Left ventricle myocardium inferior (tissue), 1 donor: ENCODE results near the gene CDAN1. TPM values are rescaled to one million over a fixed set of nuclear protein-coding genes. Genes with fewer than 3 reads are reported as not detected.
"Not testable (repeated sequence)": the region's sequence is repeated elsewhere in the genome, so short reads cannot be mapped to it uniquely, and the experiment has no call there.

Source experiments
- DNase-seq: peaks from one replicate; pipeline ENCODE4 v3.0.0-alpha.2; 2020
- H3K27ac ChIP-seq: fragments of 200-600 bp; replicated peaks from 2 replicates; pipeline ENCODE4 v1.8.0; 2021
- H3K27me3 ChIP-seq: fragments of 200-600 bp; 2 replicates; pipeline ENCODE4 v1.8.0; 2021; ENCODE audit warnings: low read depth
- H3K36me3 ChIP-seq: fragments of 200-600 bp; 2 replicates; pipeline ENCODE4 v1.8.0; 2021
- H3K4me1 ChIP-seq: fragments of 200-600 bp; 2 replicates; pipeline ENCODE4 v1.8.0; 2021
- H3K4me3 ChIP-seq: fragments of 200-600 bp; 2 replicates; pipeline ENCODE4 v1.8.0; 2021; ENCODE audit warnings: mild to moderate bottlenecking, moderate library complexity
- H3K9me3 ChIP-seq: fragments of 200-600 bp; replicated peaks from 2 replicates; pipeline ENCODE4 v1.8.0; 2021
- CTCF ChIP-seq: fragments of 200-600 bp; IDR thresholded peaks from 2 replicates; pipeline ENCODE4 v1.8.0; 2021; ENCODE audit warnings: antibody characterized with exemption, mild to moderate bottlenecking, borderline replicate concordance
- intact Hi-C: fragments of 100-400 bp; cut with micrococcal nuclease; formaldehyde crosslinking; loops from one replicate; pipeline ENCODE4 v1.11.0; 2022
- total RNA-seq: library from RNA; stranded (reverse); fragmentation: NEBNext Ultra II Directional; extraction: Animal tissue kit (Norgen Biotek cat#: 25700); gene quantifications from one replicate; pipeline ENCODE4 v1.2.1, GENCODE V29; 2021
- donor health status: DM: no; HTN: yes; CAD: no; lungs with severe emphysema.

Gene CDAN1
- total RNA-seq, 1 donor from 2014 or later = 6.2 TPM

- no peak for TF ChIP-seq CTCF
- DNase-seq = no peak
- Histone ChIP-seq H3K9me3 (peaks cover 8% of the 10 kb centered on the region), H3K27me3 (no peaks in the 10 kb centered on the region), H3K27ac (no peak overlapping the region), H3K4me3 (no peak overlapping the region), H3K36me3 (peaks cover 38% of the 10 kb centered on the region), H3K4me1 (peaks cover 15% of the 10 kb centered on the region)
- intact Hi-C loops = no loop called here
These were observed 36.0 kb upstream of the CDAN1 start for GRCh38 chr15:42772901-42773300.

- no peak for TF ChIP-seq CTCF
- H3K27me3 ChIP-seq = no peaks in the 10 kb centered on the region
- peaks cover 38% of the 10 kb centered on the region for H3K36me3 ChIP-seq
- peaks cover 15% of the 10 kb centered on the region for H3K4me1 ChIP-seq
- peak; percentile 20 for DNase-seq
- no peak overlapping the region for H3K27ac ChIP-seq
- no peak overlapping the region for H3K4me3 ChIP-seq
- peaks cover 9% of the 10 kb centered on the region for H3K9me3 ChIP-seq
- intact Hi-C loops = no loop called here
These were observed 35.2 kb upstream of the CDAN1 start for GRCh38 chr15:42772144-42772543.

GRCh38 chr15:42766109-42766508 is 29.2 kb upstream of the CDAN1 start:
- H3K27me3 ChIP-seq, H3K27ac ChIP-seq, intact Hi-C loops, H3K4me1 ChIP-seq, DNase-seq, H3K4me3 ChIP-seq: not testable (repeated sequence)
- Histone ChIP-seq H3K9me3 (peaks cover 48% of the 10 kb centered on the region), H3K36me3 (peaks cover 31% of the 10 kb centered on the region)

GRCh38 chr15:42764154-42764731 is 27.3 kb upstream of the CDAN1 start:
- H3K27ac ChIP-seq, intact Hi-C loops, H3K27me3 ChIP-seq, H3K4me1 ChIP-seq, DNase-seq, H3K4me3 ChIP-seq: not testable (repeated sequence)
- Histone ChIP-seq H3K9me3 (peaks cover 62% of the 10 kb centered on the region), H3K36me3 (peaks cover 37% of the 10 kb centered on the region)

- intact Hi-C loops, H3K4me1 ChIP-seq, H3K27me3 ChIP-seq, DNase-seq, H3K27ac ChIP-seq, H3K4me3 ChIP-seq: not testable (repeated sequence)
- H3K9me3 ChIP-seq = peaks cover 49% of the 10 kb centered on the region
- H3K36me3 ChIP-seq = peaks cover 37% of the 10 kb centered on the region
These were observed 24.9 kb upstream of the CDAN1 start for GRCh38 chr15:42761813-42762212.

GRCh38 chr15:42760759-42761158 is 23.8 kb upstream of the CDAN1 start:
- no peaks in the 10 kb centered on the region for H3K27me3 ChIP-seq
- H3K4me1 ChIP-seq = peaks cover 9% of the 10 kb centered on the region
- peaks cover 39% of the 10 kb centered on the region for H3K9me3 ChIP-seq
- H3K4me3 ChIP-seq = no peak overlapping the region
- H3K27ac ChIP-seq = no peak overlapping the region
- TF ChIP-seq CTCF = no peak
- intact Hi-C loops = no loop called here
- H3K36me3 ChIP-seq = peaks cover 37% of the 10 kb centered on the region
- no peak for DNase-seq

GRCh38 chr15:42759093-42759492 is 22.2 kb upstream of the CDAN1 start:
- H3K27ac ChIP-seq = no peak overlapping the region
- peaks cover 9% of the 10 kb centered on the region for H3K4me1 ChIP-seq
- no peaks in the 10 kb centered on the region for H3K27me3 ChIP-seq
- H3K9me3 ChIP-seq = peaks cover 31% of the 10 kb centered on the region
- TF ChIP-seq CTCF = no peak
- H3K4me3 ChIP-seq = no peak overlapping the region
- intact Hi-C loops = no loop called here
- no peak for DNase-seq
- peaks cover 31% of the 10 kb centered on the region for H3K36me3 ChIP-seq
